ENCODE results near the gene EBI3.
"Not testable (repeated sequence)": the region's sequence is repeated elsewhere in the genome, so short reads cannot be mapped to it uniquely, and the experiment has no call there.

EBI3 gene

DNA sequence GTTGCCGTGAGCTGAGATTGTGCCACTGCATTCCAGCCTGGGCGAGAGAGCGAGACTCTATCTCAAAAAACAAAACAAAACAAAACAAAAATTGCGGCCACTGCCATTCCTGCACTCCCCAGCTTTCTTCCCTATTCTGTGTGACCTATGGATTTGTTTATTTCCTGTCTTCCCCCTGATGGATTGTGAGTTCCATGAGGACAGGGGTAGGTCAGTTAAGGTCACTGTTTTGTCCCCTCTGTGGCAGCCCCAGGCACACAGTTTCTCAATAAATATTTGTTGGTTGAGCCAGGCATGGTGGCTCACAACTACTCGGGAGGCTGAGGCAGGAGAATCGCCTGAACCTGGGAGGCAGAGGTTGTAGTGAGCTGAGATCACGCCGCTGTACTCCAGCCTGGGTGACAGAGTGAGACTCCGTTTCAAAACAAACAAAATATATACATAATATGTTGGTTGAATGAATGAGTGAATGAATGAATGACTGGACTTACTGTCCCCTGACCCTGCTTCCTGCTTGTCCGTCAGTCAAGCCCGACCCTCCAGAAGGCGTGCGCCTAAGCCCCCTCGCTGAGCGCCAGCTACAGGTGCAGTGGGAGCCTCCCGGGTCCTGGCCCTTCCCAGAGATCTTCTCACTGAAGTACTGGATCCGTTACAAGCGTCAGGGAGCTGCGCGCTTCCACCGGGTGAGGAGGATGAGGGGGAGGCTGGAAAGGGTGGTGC lies 5.0 kb downstream of the EBI3 start:
- no peak for DNase-seq (ENCODE audit: low read depth)

- DNase-seq (ENCODE audit: low read depth), result no peak
Observed at GRCh38 chr19:4234862-4235201, 5.5 kb downstream of the EBI3 start.

DNA sequence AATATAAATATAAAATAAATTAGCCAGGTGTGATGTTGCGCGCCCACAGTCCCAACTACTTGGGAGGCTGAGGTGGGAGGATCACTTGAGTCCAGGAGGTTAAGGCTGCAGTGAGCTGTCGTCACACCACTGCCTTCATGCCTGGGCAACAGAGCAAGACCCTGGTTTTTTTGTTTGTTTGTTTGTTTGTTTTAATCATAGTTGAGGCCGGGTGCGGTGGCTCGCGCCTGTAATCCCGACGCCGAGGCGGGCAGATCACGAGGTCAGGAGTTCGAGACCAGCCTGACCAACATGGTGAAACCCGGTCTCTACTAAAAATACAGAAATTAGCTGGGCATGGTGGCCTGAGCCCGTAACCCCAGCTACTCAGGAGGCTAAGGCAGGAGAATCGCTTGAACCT lies 8.2 kb downstream of the EBI3 start:
- not testable (repeated sequence) for DNase-seq (ENCODE audit: low read depth)

- DNase-seq (ENCODE audit: low read depth), result no peak
Observed at GRCh38 chr19:4238831-4239230, 9.5 kb downstream of the EBI3 start.

DNA sequence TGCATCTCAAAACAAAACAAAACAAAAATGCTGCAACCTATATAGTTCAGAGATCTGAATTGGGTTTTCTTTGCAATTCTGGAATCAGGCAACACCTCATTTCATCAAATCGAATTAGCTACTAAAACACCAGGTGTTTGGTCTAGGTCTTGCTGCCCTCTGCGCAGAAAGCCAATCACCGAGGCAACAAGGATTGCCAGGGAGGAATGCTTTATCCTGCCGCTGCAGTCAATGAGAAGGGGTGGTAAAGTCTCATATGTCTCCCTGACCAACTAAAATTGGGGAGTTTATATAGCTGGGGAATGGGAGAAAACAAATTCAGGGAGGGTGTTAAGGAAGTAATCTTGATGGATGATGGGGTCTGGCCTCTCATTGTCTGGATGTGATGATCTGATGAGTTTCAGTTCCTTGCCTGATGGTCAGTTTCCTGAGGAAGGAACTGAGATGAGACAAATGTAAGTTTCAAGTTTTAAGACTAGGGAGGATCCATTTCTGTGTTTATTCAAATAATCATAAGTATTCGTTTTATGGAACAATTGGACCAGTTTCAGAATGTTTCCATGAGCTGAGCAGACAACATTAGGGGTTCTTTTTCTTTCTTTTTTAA lies 12.6 kb downstream of the EBI3 start:
- DNase-seq (ENCODE audit: low read depth), result no peak

DNA sequence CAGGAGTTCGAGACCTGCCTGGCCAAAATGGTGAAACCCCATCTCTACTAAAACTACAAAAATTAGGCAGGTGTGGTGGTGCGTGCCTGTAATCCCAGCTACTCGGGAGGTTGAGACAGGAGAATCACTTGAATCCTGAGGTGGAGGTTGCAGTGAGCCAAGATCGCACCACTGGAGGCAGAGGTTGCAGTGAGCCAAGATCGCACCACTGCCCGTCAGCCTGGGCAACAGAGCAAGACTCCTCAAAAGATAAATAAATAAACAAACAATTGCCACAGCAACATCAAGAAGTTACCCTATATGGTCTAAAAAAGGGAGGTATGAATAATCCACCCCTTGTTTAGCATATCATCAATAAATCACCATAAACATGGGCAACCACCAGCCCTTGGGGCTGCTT lies 16.6 kb downstream of the EBI3 start:
- not testable (repeated sequence) for DNase-seq (ENCODE audit: low read depth)

DNA sequence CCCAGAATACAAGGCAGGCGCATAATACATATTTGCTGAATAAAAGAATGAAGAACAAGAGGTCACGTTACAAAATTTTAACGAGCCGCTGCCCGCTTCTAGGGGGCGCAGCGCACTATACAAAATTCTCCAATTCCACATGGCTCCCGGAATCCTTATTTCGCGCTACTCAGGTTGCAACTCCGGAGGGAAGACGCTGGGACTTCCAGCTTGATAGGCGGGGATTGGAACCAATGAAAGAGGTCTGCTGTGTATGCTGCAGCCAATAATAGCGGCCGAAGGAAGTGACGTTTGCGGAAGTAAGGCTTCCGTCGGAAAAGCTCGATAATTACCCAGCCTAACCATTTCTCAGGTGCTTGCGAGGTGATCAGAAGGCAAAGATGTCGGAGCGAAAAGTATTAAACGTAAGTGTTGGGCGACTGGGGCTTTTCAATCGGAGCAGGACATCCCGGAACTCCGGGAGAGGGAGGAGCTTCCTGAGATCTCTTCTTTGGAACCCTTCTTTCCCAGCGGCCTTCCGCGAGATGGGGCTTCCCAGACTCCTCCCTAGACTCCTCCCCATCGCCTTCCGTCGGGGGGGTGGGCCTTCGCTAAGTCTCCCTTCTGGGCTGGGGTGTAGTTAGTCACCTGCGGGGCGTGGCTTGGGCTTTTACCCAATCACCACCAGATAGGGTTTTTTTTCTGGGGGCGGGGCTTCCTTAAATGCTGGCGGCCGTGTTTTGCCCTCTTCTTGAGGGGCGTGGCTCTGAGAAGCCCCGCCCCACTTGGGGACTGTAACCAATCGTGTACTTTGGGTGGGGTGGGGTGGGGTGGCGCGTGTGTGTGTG lies 17.7 kb downstream of the EBI3 start, which contains the start of gene YJU2:
TSS of gene YJU2 (plus strand) at position 314 of the 827 bp plus-strand sequence. CDS start at position 381, 67 bp downstream.
- DNase-seq (ENCODE audit: low read depth), result peak; percentile 100

DNA sequence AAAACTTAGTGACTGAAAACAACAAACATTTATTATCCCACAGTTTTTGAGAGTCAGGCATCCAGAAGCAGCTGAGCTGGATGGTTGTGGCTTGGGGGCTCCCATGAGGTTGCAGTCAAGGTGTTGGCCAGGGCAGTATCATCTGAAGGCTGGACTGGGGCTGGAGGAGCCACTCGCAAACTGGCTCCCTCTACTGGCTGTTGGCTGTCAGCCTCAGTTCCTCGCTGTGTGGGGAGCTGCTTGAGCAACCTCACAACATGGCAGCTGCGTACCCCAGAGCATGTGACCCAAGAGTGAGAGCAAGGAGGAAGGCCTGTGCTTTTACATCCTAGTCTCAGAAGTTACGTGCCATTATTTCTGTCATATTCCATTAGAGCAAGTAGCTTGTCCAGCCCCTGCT lies 27.2 kb downstream of the EBI3 start:
- DNase-seq (ENCODE audit: low read depth), result peak; percentile 25

DNA sequence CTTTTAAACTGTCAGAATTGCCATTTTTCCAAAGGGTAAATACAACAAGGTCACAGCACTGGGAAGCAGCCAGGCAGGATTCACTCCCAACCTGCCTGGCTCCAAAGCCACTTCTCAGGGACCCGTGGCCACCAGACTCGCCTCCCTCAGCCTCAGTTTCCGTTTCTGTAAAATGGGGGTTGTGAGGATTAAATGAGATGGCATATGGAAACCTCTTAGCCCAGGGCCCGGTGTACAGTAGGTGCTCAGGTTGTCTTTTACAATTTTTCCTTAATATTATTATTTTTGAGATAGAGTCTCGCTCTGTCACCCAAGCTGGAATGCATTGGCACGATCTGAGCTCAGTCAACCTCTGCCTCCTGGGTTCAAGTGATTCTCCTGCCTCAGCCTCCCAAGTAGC lies 27.7 kb downstream of the EBI3 start:
- DNase-seq (ENCODE audit: low read depth), result no peak

DNA sequence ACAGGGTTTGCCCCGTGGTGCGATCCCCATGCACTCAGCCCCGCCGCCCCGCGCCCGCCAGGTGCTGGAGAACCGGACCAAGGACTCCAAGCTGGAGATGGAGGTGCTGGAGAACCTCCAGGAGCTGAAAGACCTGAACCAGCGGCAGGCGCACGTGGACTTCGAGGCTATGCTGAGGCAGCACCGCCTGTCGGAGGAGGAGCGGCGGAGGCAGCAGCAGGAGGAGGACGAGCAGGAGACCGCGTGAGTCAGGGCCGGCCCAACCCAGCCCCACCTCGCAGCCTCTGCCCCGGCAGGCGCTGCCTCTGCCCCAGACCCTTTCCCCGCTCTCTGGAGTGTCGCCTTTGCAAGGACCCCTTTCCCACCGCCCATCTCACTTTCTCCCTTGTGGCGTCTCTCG lies 28.9 kb downstream of the EBI3 start:
- no peak for DNase-seq (ENCODE audit: low read depth)

DNA sequence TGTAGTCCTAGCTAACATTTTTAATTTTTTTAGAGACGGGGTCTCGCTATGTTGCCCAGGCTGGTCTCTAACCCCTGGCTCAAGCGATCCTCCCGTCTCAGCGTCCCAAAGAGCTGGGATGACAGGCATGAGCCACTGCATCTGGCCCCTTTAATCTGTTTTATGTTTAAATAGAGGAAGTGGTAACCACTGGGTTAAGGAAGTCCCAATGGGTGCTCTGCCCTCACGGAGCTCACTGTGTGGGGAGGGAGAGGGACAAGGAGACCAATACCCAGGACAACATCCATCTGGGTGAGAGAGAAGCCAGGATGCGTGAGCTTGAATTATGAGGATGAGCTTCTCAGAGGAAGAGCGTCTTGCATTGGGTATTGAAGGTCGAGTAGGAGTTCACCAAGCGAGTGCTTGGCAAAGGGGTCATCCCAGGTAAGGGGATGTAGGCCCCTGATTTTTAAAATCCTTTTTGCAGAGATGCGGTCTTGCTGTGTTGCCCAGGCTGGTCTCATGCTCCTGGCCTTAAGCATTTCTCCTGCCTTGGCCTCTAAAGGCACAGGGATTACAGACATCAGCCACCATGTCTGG lies 31.4 kb downstream of the EBI3 start:
- DNase-seq (ENCODE audit: low read depth), result no peak

DNA sequence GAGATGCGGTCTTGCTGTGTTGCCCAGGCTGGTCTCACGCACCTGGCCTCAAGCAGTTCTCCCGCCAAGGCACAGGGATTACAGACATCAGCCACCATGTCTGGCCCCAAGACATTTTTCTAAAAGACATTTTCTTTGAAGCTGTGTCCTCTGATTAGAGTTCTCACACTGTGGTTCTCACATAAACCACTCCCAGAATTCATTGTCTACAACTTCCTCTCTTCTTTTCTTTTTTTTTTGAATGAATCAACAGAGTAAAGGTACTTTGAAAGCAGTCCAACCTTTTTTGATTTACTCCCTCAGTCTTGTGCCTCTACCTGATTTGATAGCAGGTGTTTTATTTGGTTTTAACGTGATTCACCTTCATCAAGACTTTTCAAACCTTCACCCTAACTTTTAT lies 35.5 kb downstream of the EBI3 start:
- DNase-seq (ENCODE audit: low read depth), result no peak

- DNase-seq (ENCODE audit: low read depth), result no peak
Observed at GRCh38 chr19:4266253-4267000, 37.1 kb downstream of the EBI3 start.

GRCh38 chr19:4267101-4267900 lies 38.0 kb downstream of the EBI3 start:
- peak; percentile 78 for DNase-seq (ENCODE audit: low read depth)

- no peak for DNase-seq (ENCODE audit: low read depth)
Observed at GRCh38 chr19:4267901-4268815, 38.8 kb downstream of the EBI3 start.

GRCh38 chr19:4268816-4269430 lies 39.6 kb downstream of the EBI3 start:
- DNase-seq (ENCODE audit: low read depth), result no peak

DNA sequence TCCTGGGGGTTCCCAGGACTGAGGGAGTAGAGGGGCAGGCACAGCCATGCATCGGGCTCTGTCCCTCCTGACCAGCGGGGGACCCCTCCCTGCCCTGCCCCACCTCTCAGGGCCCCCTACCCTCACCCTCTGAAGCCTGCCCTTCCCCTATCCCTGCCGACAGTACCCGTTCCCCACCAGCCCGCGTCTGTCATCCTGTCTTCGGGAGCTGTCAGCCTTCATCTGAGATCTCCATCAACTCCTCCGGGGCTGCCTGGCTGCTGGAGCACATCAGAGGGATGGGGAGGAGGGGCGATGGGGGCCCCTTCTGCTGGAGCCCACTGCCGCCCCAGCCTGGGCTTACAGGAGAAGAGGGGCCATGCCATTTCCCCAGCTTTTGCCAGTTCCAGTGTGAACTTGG lies 43.6 kb downstream of the EBI3 start:
- DNase-seq (ENCODE audit: low read depth), result no peak

- DNase-seq (ENCODE audit: low read depth), result not testable (repeated sequence)
Observed at GRCh38 chr19:4274321-4274686, 45.0 kb downstream of the EBI3 start.

DNA sequence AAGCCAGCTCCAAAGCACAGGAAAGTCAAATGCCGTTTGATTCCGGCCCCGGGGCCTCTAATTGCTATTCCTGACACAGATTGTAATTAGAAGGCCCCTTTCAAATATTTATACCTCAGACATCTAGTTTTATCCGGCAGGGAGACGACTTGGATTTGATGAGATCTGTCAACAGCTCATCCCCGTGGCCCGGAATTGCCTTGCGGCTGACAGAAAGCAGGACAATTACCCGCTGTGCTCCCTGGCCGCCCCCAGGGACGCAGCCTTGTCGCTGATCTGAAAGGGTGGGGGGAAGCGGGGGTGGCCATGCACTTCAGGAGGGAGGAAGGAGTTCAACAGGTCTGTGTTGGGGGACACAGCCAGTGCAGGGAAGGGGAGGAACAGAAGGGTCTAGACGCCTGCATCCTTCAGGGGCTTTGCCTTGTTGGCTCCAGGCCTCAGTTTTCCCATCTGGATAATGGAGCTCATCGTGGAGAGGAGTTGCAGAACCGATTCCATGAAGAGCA lies 47.9 kb downstream of the EBI3 start:
- no peak for DNase-seq (ENCODE audit: low read depth)
